Activated naive CD8-positive, alpha-beta T cell treated with anti-CD3 and anti-CD28 coated beads for 36 hours (primary cell): ENCODE data around the gene ALK. TPM values are rescaled to one million over a fixed set of nuclear protein-coding genes. Genes with fewer than 3 reads are reported as not detected.

Source experiments
- DNase-seq: peaks from one replicate; pipeline ENCODE4 v3.0.0; 2021
- H3K27ac Mint-ChIP-seq: one replicate; pipeline ENCODE4 v1.8.0; 2022; ENCODE audit warnings: mild to moderate bottlenecking, moderate library complexity, mixed read lengths
- H3K27me3 Mint-ChIP-seq: one replicate; pipeline ENCODE4 v1.8.0; 2022; ENCODE audit warnings: mild to moderate bottlenecking, mixed read lengths
- H3K36me3 Mint-ChIP-seq: one replicate; pipeline ENCODE4 v1.8.0; 2021; ENCODE audit warnings: mild to moderate bottlenecking, mixed read lengths
- H3K4me1 Mint-ChIP-seq: one replicate; pipeline ENCODE4 v1.8.0; 2021; ENCODE audit warnings: mixed read lengths
- H3K4me3 Mint-ChIP-seq: one replicate; pipeline ENCODE4 v1.8.0; 2022; ENCODE audit warnings: mild to moderate bottlenecking, moderate library complexity, mixed read lengths
- H3K9me3 Mint-ChIP-seq: one replicate; pipeline ENCODE4 v1.8.0; 2022; ENCODE audit warnings: mixed read lengths
- total RNA-seq, 2 experiments: library from RNA; stranded (reverse); gene quantifications; one replicate each; pipeline ENCODE4 v1.2.3, GENCODE V29; 2021

The ALK gene
- total RNA-seq, 2 experiments from 2014 or later, result not detected

DNA sequence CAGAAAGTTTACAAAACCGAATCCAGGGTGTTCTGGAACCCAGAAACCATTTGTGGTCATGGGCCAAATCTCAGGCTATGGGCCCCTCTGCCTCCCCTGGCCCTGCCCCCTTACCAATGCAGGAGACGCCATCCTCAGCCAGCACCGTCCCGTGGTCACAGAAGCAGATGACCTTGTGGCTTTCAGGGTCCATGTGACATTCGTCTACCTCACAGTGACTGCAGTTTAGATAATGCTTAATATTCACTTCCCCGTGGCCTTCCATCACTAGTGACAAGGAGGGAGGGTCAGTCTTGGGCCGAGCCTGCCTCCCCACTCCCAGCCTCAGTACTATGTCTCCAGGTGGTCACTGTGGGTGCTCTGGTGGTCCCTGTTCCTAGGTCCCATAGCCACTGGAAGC, 694.6 kb downstream of the ALK start:
- Mint-ChIP-seq H3K4me1 (no peaks in the 10 kb centered on the region), H3K27ac (no peak overlapping the region), H3K4me3 (no peak overlapping the region), H3K27me3 (peaks cover 32% of the 10 kb centered on the region), H3K36me3 (no peaks in the 10 kb centered on the region), H3K9me3 (no peaks in the 10 kb centered on the region)
- no peak for DNase-seq

DNA sequence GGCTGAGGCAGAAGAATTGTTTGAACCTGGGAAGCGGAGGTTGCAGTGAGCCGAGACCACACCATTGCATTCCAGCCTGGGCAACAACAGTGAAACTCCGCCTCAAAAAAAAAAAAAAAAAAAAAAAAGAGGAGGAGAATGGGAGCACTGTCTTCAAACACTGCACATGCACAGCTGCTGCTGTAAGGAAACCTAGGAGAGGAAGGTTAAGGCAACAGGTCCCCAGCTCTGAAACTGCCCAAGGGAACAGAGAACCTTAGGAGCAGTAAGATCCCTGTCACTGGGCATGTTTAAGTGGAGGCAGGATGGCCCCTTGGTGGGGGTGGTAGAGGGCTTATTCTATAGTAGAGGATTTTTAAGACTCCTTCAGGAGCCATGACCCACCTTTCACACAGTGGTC, 695.0 kb downstream of the ALK start:
- Mint-ChIP-seq H3K4me1 (no peaks in the 10 kb centered on the region), H3K27me3 (peaks cover 32% of the 10 kb centered on the region), H3K27ac (no peak overlapping the region), H3K9me3 (no peaks in the 10 kb centered on the region), H3K4me3 (no peak overlapping the region), H3K36me3 (no peaks in the 10 kb centered on the region)
- DNase-seq, result no peak

- no peak overlapping the region for H3K27ac Mint-ChIP-seq
- no peaks in the 10 kb centered on the region for H3K36me3 Mint-ChIP-seq
- no peaks in the 10 kb centered on the region for H3K9me3 Mint-ChIP-seq
- no peak for DNase-seq
- H3K4me3 Mint-ChIP-seq, result no peak overlapping the region
- peaks cover 32% of the 10 kb centered on the region for H3K27me3 Mint-ChIP-seq
- no peaks in the 10 kb centered on the region for H3K4me1 Mint-ChIP-seq
These were observed 695.6 kb downstream of the ALK start for GRCh38 chr2:29225814-29226213.

- DNase-seq, result no peak
- Mint-ChIP-seq H3K9me3 (no peaks in the 10 kb centered on the region), H3K27me3 (peaks cover 32% of the 10 kb centered on the region), H3K36me3 (no peaks in the 10 kb centered on the region), H3K4me1 (no peaks in the 10 kb centered on the region), H3K4me3 (no peak overlapping the region), H3K27ac (no peak overlapping the region)
These were observed 696.5 kb downstream of the ALK start for GRCh38 chr2:29224693-29225551.

GRCh38 chr2:29223851-29224692, 697.3 kb downstream of the ALK start:
- Mint-ChIP-seq H3K9me3 (no peaks in the 10 kb centered on the region), H3K27ac (no peak overlapping the region), H3K36me3 (no peaks in the 10 kb centered on the region), H3K4me3 (no peak overlapping the region), H3K27me3 (peaks cover 28% of the 10 kb centered on the region), H3K4me1 (no peaks in the 10 kb centered on the region)
- DNase-seq, result no peak

- H3K4me1 Mint-ChIP-seq, result no peaks in the 10 kb centered on the region
- no peak overlapping the region for H3K27ac Mint-ChIP-seq
- peaks cover 24% of the 10 kb centered on the region for H3K27me3 Mint-ChIP-seq
- no peak for DNase-seq
- H3K36me3 Mint-ChIP-seq, result no peaks in the 10 kb centered on the region
- H3K4me3 Mint-ChIP-seq, result no peak overlapping the region
- no peaks in the 10 kb centered on the region for H3K9me3 Mint-ChIP-seq
These were observed 698.1 kb downstream of the ALK start for GRCh38 chr2:29223257-29223656.

DNA sequence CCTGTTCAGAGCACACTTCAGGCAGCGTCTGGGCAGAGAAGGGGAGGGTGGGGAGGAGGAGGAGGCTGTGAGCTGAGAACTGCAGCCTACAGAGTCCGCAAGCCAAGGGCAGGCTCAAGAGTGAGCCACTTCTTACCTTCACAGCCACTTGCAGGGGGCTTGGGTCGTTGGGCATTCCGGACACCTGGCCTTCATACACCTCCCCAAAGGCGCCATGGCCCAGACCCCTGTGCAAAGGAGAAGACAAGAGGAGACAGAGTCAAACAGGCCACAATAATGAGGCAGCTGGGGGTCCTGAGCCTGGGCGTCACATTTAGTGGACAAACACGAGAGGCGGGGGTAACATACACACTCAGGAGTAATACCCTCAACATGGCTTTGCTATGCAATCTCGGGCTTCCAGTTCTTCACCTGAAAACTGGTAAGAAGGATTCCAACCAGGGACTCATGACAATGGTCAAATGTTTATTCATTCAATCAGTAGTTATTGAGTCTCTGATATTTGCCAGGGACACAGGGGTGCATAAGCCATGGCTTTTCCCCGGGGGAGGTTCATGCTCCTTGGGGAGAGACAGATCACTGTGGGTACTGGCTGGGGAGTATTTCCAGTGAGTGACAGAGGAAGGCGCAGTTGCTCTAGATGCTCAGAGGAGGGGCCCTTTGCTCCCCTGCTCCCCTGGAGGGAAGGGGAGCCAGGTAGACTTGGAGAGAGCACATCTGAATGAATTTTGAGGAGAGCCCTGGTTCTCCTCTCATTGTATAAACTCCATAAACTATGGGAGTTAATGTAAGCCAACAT, 698.8 kb downstream of the ALK start:
- Mint-ChIP-seq H3K27ac (no peak overlapping the region), H3K36me3 (no peaks in the 10 kb centered on the region), H3K9me3 (no peaks in the 10 kb centered on the region), H3K4me3 (no peak overlapping the region), H3K4me1 (no peaks in the 10 kb centered on the region), H3K27me3 (peaks cover 21% of the 10 kb centered on the region)
- DNase-seq, result no peak

- no peak for DNase-seq
- Mint-ChIP-seq H3K36me3 (no peaks in the 10 kb centered on the region), H3K4me3 (no peak overlapping the region)
These were observed 700.7 kb downstream of the ALK start for GRCh38 chr2:29220506-29221270.

GRCh38 chr2:29219374-29219773, 702.0 kb downstream of the ALK start:
- no peak overlapping the region for H3K4me3 Mint-ChIP-seq

More at GRCh38 chr2:29220506-29221270, 700.7 kb downstream of the ALK start:
- H3K27ac Mint-ChIP-seq, result no peak overlapping the region
- H3K27me3 Mint-ChIP-seq, result peaks cover 5% of the 10 kb centered on the region
- no peaks in the 10 kb centered on the region for H3K9me3 Mint-ChIP-seq
- no peaks in the 10 kb centered on the region for H3K4me1 Mint-ChIP-seq

DNA sequence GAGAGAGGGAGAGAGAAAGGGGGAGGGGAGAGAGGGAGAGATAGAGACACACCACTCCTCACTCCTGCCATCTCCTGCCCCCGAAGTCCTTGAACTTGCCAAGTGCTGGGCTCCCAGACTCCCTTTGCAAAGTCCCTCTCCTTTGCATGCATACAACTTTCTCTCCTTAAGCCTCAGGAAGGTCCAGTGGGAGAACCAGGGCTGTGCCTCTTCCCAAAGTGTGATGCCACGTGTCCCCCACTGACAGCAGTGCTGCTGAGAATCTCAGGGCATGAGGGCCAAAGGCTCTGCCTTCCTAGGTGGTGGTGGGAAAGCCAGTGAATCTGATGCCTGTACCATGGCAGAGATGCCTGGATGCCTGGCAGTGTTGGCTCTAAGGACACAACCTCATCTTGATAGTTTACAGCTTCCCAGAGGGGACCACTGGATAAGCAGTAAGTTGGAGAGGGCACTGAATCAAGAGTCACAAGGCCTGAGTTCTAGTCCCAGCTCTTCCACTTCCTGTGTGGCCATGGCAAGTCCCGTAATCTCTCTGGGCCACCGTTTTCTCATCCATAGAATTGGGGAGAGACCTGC, 702.7 kb downstream of the ALK start:
- no peak overlapping the region for H3K27ac Mint-ChIP-seq
- H3K9me3 Mint-ChIP-seq, result no peaks in the 10 kb centered on the region
- DNase-seq, result no peak
- H3K4me1 Mint-ChIP-seq, result no peaks in the 10 kb centered on the region
- H3K4me3 Mint-ChIP-seq, result no peak overlapping the region
- no peaks in the 10 kb centered on the region for H3K27me3 Mint-ChIP-seq
- no peaks in the 10 kb centered on the region for H3K36me3 Mint-ChIP-seq

More at GRCh38 chr2:29219374-29219773, 702.0 kb downstream of the ALK start:
- Mint-ChIP-seq H3K27ac (no peak overlapping the region), H3K36me3 (no peaks in the 10 kb centered on the region), H3K9me3 (no peaks in the 10 kb centered on the region), H3K27me3 (no peaks in the 10 kb centered on the region), H3K4me1 (no peaks in the 10 kb centered on the region)
- no peak for DNase-seq

GRCh38 chr2:29218071-29218470, 703.3 kb downstream of the ALK start:
- DNase-seq, result no peak
- Mint-ChIP-seq H3K4me3 (no peak overlapping the region), H3K36me3 (no peaks in the 10 kb centered on the region), H3K27me3 (no peaks in the 10 kb centered on the region), H3K9me3 (no peaks in the 10 kb centered on the region), H3K4me1 (no peaks in the 10 kb centered on the region), H3K27ac (no peak overlapping the region)

GRCh38 chr2:29216609-29216909, 704.8 kb downstream of the ALK start:
- H3K27me3 Mint-ChIP-seq, result no peaks in the 10 kb centered on the region
- DNase-seq, result no peak
- no peak overlapping the region for H3K4me3 Mint-ChIP-seq
- H3K9me3 Mint-ChIP-seq, result no peaks in the 10 kb centered on the region
- H3K27ac Mint-ChIP-seq, result no peak overlapping the region
- H3K36me3 Mint-ChIP-seq, result no peaks in the 10 kb centered on the region
- no peaks in the 10 kb centered on the region for H3K4me1 Mint-ChIP-seq

DNA sequence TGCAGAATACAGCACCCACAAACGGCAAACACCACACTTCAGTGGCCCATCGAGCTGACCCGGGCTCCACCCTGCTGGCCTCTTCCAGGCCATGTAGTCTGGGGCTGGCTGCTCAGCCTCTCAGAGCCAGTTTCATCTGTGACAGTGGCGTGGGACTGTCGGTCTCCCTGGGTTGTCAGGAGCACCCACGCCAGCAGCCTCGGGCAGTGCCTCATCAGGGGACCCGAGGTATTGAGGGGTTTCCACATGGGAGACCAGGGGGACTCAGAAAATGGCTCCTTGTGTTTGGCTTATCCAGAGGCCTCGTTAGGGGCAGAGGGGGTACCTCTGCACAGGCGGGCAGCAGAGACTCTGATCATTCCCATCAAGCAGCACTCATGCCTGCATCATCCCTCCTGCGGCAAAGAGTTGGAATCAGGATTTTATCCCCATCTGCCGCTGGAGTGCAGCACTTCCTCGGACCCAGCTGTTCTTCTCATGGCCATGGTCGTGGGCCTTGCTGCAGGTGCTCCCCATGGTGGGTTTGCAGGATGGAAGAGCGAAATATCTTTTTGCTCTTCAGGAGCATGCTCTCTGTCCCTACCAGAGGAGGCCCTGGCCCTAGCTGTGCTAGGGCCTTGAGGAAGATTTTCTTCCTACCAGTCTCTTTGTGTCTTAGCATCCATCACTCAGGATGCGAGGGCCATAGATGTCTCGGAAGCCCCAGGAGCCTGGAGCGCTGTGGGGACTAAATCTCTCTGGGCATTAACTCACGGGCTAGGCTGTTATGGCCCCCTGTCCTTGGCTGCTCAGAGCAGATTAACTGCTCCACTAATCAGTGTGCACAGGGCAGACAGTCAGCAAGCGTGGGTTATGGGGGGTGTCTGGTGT, 705.4 kb downstream of the ALK start:
- DNase-seq, result no peak
- H3K27ac Mint-ChIP-seq, result no peak overlapping the region
- no peaks in the 10 kb centered on the region for H3K4me1 Mint-ChIP-seq
- no peak overlapping the region for H3K4me3 Mint-ChIP-seq
- H3K36me3 Mint-ChIP-seq, result no peaks in the 10 kb centered on the region
- H3K9me3 Mint-ChIP-seq, result no peaks in the 10 kb centered on the region
- no peaks in the 10 kb centered on the region for H3K27me3 Mint-ChIP-seq
